Jurkat, Clone E6-1 (cell line): ENCODE measurements around the gene ATL1. TPM values are rescaled to one million over a fixed set of nuclear protein-coding genes. Genes with fewer than 3 reads are reported as not detected.
A peak's percentile ranks its signal among the peaks of the same experiment; 100 is the strongest.

Source experiments
- DNase-seq: peaks from one replicate; pipeline ENCODE4 v3.0.0-alpha.2; 2011; ENCODE audit warnings: low read depth, low spot score
- H3K4me3 ChIP-seq: 2 replicates; pipeline ENCODE4 v1.5.1; 2011; ENCODE audit warnings: mild to moderate bottlenecking, low read length, control low read depth, moderate library complexity
- polyA plus RNA-seq: library from polyadenylated mRNA; unstranded; fragments of >200 nt; gene quantifications from one replicate; pipeline ENCODE4 v1.2.1, GENCODE V29; 2012; ENCODE audit warnings: missing spikeins; ENCODE audit not compliant: insufficient read length, insufficient read depth

The ATL1 gene
- polyA plus RNA-seq: 2.0 TPM

GRCh38 chr14:50559990-50560930 lies at the start of gene ATL1:
Gene ATL1, plus strand, starts transcription at chr14:50560145. Its CDS starts 121 bp downstream, at chr14:50560266.
- DNase-seq: no peak
- H3K4me3 ChIP-seq: peak within 1 kb of the TSS; percentile 29

GRCh38 chr14:50510157-50510556 lies 49.8 kb upstream of the ATL1 start:
- no peak for DNase-seq

GRCh38 chr14:50512463-50512862 lies 47.5 kb upstream of the ATL1 start:
- DNase-seq: no peak

More at GRCh38 chr14:50510157-50510556, 49.8 kb upstream of the ATL1 start:
- H3K4me3 ChIP-seq: no peak overlapping the region

GRCh38 chr14:50516091-50516490 lies 43.9 kb upstream of the ATL1 start:
- no peak for DNase-seq
- H3K4me3 ChIP-seq: no peak overlapping the region

More at GRCh38 chr14:50512463-50512862, 47.5 kb upstream of the ATL1 start:
- no peak overlapping the region for H3K4me3 ChIP-seq

GRCh38 chr14:50520947-50521815 lies 38.8 kb upstream of the ATL1 start:
- H3K4me3 ChIP-seq: no peak overlapping the region
- DNase-seq: no peak

- no peak for DNase-seq
- no peak overlapping the region for H3K4me3 ChIP-seq
These were observed 38.0 kb upstream of the ATL1 start for GRCh38 chr14:50521912-50522341.

GRCh38 chr14:50523271-50524041 lies 36.5 kb upstream of the ATL1 start:
- H3K4me3 ChIP-seq: no peak overlapping the region
- no peak for DNase-seq

- DNase-seq: no peak
- H3K4me3 ChIP-seq: no peak overlapping the region
These were observed 35.9 kb upstream of the ATL1 start for GRCh38 chr14:50524060-50524459.

- no peak overlapping the region for H3K4me3 ChIP-seq
- no peak for DNase-seq
These were observed 35.0 kb upstream of the ATL1 start for GRCh38 chr14:50524731-50525515.

GRCh38 chr14:50528000-50528399 lies 31.9 kb upstream of the ATL1 start:
- H3K4me3 ChIP-seq: no peak overlapping the region
- DNase-seq: no peak

GRCh38 chr14:50529288-50530179 lies 30.4 kb upstream of the ATL1 start:
- no peak overlapping the region for H3K4me3 ChIP-seq

GRCh38 chr14:50530358-50530757 lies 29.6 kb upstream of the ATL1 start:
- H3K4me3 ChIP-seq: no peak overlapping the region
- no peak for DNase-seq

More at GRCh38 chr14:50529288-50530179, 30.4 kb upstream of the ATL1 start:
- DNase-seq: no peak

- DNase-seq: no peak
These were observed 29.1 kb upstream of the ATL1 start for GRCh38 chr14:50530794-50531365.

GRCh38 chr14:50531595-50532501 lies 28.1 kb upstream of the ATL1 start:
- DNase-seq: no peak
- peak overlapping the region; percentile 78 for H3K4me3 ChIP-seq

More at GRCh38 chr14:50530794-50531365, 29.1 kb upstream of the ATL1 start:
- H3K4me3 ChIP-seq: peak overlapping the region; percentile 78

- H3K4me3 ChIP-seq: peak within 1 kb of the TSS; percentile 78
- peak; percentile 87 for DNase-seq
These were observed 27.3 kb upstream of the ATL1 start, which contains the start of gene MAP4K5 for GRCh38 chr14:50532502-50533240. Gene MAP4K5, minus strand, starts transcription at chr14:50532569. Its CDS starts 520 bp downstream, at chr14:50532049.
